Activated T-cell treated with anti-CD3 and anti-CD28 coated beads, Interleukin-2, amount 50 U/mL, for 4 hours (primary cell): ENCODE results near the gene AMBRA1. TPM values are rescaled to one million over a fixed set of nuclear protein-coding genes. Genes with fewer than 3 reads are reported as not detected.
A peak's percentile ranks its signal among the peaks of the same experiment; 100 is the strongest.

Experiments used
- ATAC-seq, 2 donors: fragments of 200-7000 bp; cut with Tn5 transposase; one replicate each; pipeline ENCODE4 v1.10.0; 2021
- DNase-seq: peaks from one replicate; pipeline ENCODE4 v3.0.0-alpha.2; 2020
- H3K27me3 Mint-ChIP-seq: one replicate; pipeline ENCODE4 v1.8.0; 2021; ENCODE audit warnings: low read depth, mixed read lengths
- H3K36me3 Mint-ChIP-seq: one replicate; pipeline ENCODE4 v1.8.0; 2022; ENCODE audit warnings: mixed read lengths; ENCODE audit not compliant: insufficient read depth
- H3K4me1 Mint-ChIP-seq: one replicate; pipeline ENCODE4 v1.8.0; 2021; ENCODE audit warnings: low read depth, mixed read lengths
- H3K4me3 Mint-ChIP-seq: one replicate; pipeline ENCODE4 v1.8.0; 2021; ENCODE audit warnings: mild to moderate bottlenecking, moderate library complexity, mixed read lengths
- H3K9me3 Mint-ChIP-seq: one replicate; pipeline ENCODE4 v1.8.0; 2021; ENCODE audit warnings: mixed read lengths
- total RNA-seq, 3 donors: library from RNA; stranded (reverse); gene quantifications; one replicate each; pipeline ENCODE4 v1.2.1, GENCODE V29; 2021

Gene AMBRA1
- total RNA-seq, 3 donors from 2014 or later: 30.7 to 36.1 (median 31.7) TPM

DNA sequence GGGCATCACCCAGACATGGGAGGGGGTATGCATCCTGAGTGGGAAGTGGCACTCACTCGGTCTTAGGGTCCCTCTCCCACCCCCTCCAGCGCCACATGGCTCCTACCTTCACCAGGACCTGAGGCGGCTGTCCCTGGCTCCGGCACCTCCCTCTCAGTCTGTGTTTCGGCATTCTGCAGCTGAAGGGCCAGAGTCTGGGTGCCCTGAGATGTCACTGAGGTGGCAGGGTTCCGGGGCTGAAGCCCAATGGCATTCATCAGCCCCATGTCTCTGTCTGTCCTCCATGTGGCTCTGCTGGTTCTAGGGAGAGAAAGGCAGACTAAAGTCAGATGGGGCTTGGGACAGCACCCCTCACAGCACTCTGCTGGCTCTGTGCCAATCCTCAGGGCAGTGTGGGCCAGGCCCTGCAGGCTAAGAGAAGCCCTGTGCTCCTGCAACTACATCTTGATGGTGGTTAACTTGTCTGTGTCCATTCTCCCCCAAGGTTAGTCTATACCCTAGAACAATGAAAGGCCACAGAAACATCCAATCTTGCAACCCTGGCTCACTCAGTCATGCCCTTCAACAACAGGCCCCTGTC lies 185.3 kb downstream of the AMBRA1 start:
- Mint-ChIP-seq H3K4me3 (no peak overlapping the region), H3K9me3 (no peaks in the 10 kb centered on the region), H3K4me1 (no peaks in the 10 kb centered on the region), H3K27me3 (no peaks in the 10 kb centered on the region), H3K36me3 (peaks cover 32% of the 10 kb centered on the region)
- ATAC-seq (no peak), DNase-seq (no peak)

- Mint-ChIP-seq H3K36me3 (peaks cover 36% of the 10 kb centered on the region), H3K4me3 (no peak overlapping the region), H3K27me3 (no peaks in the 10 kb centered on the region), H3K4me1 (no peaks in the 10 kb centered on the region), H3K9me3 (no peaks in the 10 kb centered on the region)
- DNase-seq: no peak
- ATAC-seq: no peak
These were observed 186.2 kb downstream of the AMBRA1 start for GRCh38 chr11:46407635-46408034.

- peaks cover 33% of the 10 kb centered on the region for H3K36me3 Mint-ChIP-seq
- ATAC-seq: no peak
These were observed 189.3 kb downstream of the AMBRA1 start for GRCh38 chr11:46404476-46405017.

DNA sequence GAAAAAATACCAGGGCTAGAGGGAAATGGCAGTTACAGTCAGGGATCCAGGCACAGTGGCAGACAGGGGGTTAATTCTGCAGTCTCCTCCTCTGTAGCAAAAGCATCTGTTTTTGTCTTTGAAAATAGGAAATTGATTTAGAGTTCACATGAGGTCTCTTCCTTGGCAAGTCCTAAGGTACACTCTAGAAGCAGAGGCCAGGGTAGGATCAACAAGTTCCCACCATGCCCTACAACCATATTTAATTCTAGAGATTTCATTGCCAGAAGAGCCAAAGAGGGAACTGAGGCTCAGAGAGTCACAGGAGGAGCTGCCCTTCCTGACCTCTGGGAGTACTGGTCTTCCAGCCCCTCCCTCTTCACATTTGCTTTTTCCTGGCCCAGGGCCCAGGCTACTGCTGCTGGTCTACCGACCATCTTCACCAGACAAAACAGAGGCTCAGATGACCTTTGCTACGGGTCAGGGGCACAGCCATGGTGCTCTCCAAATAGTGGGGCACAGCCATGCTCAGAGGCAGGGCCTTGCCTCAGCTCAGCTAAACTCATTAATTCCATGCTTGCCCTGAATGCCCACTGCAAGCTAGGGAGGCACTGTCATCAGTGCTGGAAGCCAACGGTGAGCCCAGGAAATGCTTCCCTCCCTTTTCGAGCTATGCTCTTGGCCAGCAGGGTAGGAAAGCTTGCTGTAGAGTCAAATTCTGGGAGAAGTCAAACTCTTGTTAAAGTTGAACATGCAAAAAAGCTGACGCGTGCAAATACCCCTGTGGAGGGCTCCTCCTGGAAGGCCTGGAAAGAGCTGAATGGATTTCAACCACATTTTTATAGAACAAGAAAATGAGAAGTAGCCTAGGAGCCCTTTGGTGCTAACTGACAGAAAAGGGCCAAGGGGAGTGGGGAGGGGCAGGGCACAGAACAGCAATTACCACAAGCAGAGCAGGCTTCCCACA lies 190.6 kb downstream of the AMBRA1 start:
- Mint-ChIP-seq H3K4me1 (no peaks in the 10 kb centered on the region), H3K9me3 (no peaks in the 10 kb centered on the region), H3K36me3 (peaks cover 28% of the 10 kb centered on the region), H3K4me3 (no peak overlapping the region), H3K27me3 (no peaks in the 10 kb centered on the region)
- ATAC-seq (no peak), DNase-seq (no peak)

More at GRCh38 chr11:46404476-46405017, 189.3 kb downstream of the AMBRA1 start:
- no peak overlapping the region for H3K4me3 Mint-ChIP-seq
- no peak for DNase-seq
- no peaks in the 10 kb centered on the region for H3K9me3 Mint-ChIP-seq
- H3K27me3 Mint-ChIP-seq: no peaks in the 10 kb centered on the region
- H3K4me1 Mint-ChIP-seq: no peaks in the 10 kb centered on the region

GRCh38 chr11:46397526-46397925 lies 196.3 kb downstream of the AMBRA1 start:
- DNase-seq: no peak
- no peaks in the 10 kb centered on the region for H3K9me3 Mint-ChIP-seq
- H3K4me1 Mint-ChIP-seq: peaks cover 7% of the 10 kb centered on the region
- no peak for ATAC-seq
- H3K27me3 Mint-ChIP-seq: peaks cover 10% of the 10 kb centered on the region
- H3K4me3 Mint-ChIP-seq: no peak overlapping the region
- H3K36me3 Mint-ChIP-seq: peaks cover 11% of the 10 kb centered on the region

DNA sequence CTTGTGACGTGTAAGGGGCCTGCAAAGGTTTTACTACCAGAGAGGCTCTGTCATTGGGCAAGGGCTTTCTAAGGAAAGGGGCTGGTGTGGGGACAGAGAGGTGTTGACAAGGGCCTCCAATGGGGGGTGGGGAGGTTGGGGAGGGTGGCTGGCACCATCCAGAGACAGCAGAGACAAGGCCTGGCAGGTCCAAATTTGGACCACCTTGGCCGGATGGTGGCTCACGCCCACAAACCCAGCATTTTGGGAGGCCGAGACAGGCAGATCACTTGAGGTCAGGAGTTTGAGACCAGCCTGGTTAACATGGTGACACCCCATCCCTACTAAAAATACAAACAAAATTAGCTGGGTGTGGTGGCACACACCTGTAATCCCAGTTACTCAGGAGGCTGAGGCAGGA lies 200.1 kb downstream of the AMBRA1 start:
- H3K4me1 Mint-ChIP-seq: peaks cover 12% of the 10 kb centered on the region

GRCh38 chr11:46393231-46393616 lies 200.6 kb downstream of the AMBRA1 start:
- Mint-ChIP-seq H3K4me1 (peaks cover 14% of the 10 kb centered on the region), H3K9me3 (no peaks in the 10 kb centered on the region), H3K4me3 (peak overlapping the region; percentile 79), H3K27me3 (peaks cover 34% of the 10 kb centered on the region), H3K36me3 (peaks cover 6% of the 10 kb centered on the region)
- DNase-seq (no peak), ATAC-seq (no peak)

More for the DNA sequence above, 200.1 kb downstream of the AMBRA1 start:
- Mint-ChIP-seq H3K4me3 (no peak overlapping the region), H3K27me3 (peaks cover 29% of the 10 kb centered on the region), H3K9me3 (no peaks in the 10 kb centered on the region), H3K36me3 (peaks cover 6% of the 10 kb centered on the region)
- DNase-seq (no peak), ATAC-seq (no peak)

- Mint-ChIP-seq H3K36me3 (peaks cover 3% of the 10 kb centered on the region), H3K4me3 (peak overlapping the region; percentile 79), H3K27me3 (peaks cover 36% of the 10 kb centered on the region), H3K9me3 (no peaks in the 10 kb centered on the region), H3K4me1 (peaks cover 15% of the 10 kb centered on the region)
- ATAC-seq (peak; percentile 81), DNase-seq (peak; percentile 68)
These were observed 201.2 kb downstream of the AMBRA1 start for GRCh38 chr11:46392421-46393230.

- H3K4me1 Mint-ChIP-seq: peaks cover 15% of the 10 kb centered on the region
- DNase-seq (no peak), ATAC-seq (peak in 1 of 2 donors; percentile 1)
- H3K9me3 Mint-ChIP-seq: no peaks in the 10 kb centered on the region
- H3K27me3 Mint-ChIP-seq: peaks cover 44% of the 10 kb centered on the region
- H3K4me3 Mint-ChIP-seq: peak within 1 kb of the TSS; percentile 79
- H3K36me3 Mint-ChIP-seq: no peaks in the 10 kb centered on the region
These were observed 202.0 kb downstream of the AMBRA1 start, which contains the start of gene CHRM4 for GRCh38 chr11:46391578-46392420. Gene CHRM4 (minus strand): TSS chr11:46391776. CDS start chr11:46386557, 5,219 bp downstream.

DNA sequence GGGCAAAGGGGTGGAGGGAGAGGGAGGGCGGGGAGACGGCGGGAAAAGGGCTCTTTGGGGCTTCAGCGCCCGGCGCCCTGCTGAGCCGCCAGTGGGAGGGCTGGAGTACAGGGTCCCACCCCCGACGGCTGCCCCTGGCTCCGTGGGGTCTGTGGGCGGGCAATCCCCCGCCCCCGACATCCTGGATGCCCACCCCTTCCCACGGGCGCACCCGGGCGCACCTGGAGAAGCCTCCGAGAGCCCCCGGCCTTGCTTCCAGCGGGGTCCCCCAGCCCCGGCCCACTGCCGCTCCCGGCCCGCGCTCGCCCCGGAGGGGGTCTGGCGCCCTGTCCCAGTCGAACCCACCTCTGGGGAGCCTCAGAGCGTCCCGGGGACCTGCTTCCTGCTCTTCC lies 202.6 kb downstream of the AMBRA1 start:
- no peak overlapping the region for H3K4me3 Mint-ChIP-seq
- H3K27me3 Mint-ChIP-seq: peaks cover 51% of the 10 kb centered on the region
- H3K36me3 Mint-ChIP-seq: no peaks in the 10 kb centered on the region
- DNase-seq (no peak), ATAC-seq (no peak)
- H3K9me3 Mint-ChIP-seq: no peaks in the 10 kb centered on the region
- H3K4me1 Mint-ChIP-seq: peaks cover 16% of the 10 kb centered on the region

- Mint-ChIP-seq H3K4me1 (peaks cover 16% of the 10 kb centered on the region), H3K4me3 (peak overlapping the region; percentile 35), H3K36me3 (no peaks in the 10 kb centered on the region), H3K9me3 (no peaks in the 10 kb centered on the region), H3K27me3 (peaks cover 56% of the 10 kb centered on the region)
- DNase-seq (no peak), ATAC-seq (no peak)
These were observed 203.3 kb downstream of the AMBRA1 start for GRCh38 chr11:46390331-46391171.

GRCh38 chr11:46389450-46390330 lies 204.1 kb downstream of the AMBRA1 start:
- H3K27me3 Mint-ChIP-seq: peaks cover 63% of the 10 kb centered on the region
- DNase-seq (no peak), ATAC-seq (peak; percentile 36 to 46)
- H3K36me3 Mint-ChIP-seq: no peaks in the 10 kb centered on the region
- H3K9me3 Mint-ChIP-seq: no peaks in the 10 kb centered on the region
- peaks cover 16% of the 10 kb centered on the region for H3K4me1 Mint-ChIP-seq
- H3K4me3 Mint-ChIP-seq: peak overlapping the region; percentile 43
